H1 (cell line): ENCODE measurements around the gene CACNA1D. TPM values are rescaled to one million over a fixed set of nuclear protein-coding genes. Genes with fewer than 3 reads are reported as not detected.

Source experiments
- CTCF ChIA-PET: fragments of 300-600 bp; sonication (Branson Sonifier 250); formaldehyde crosslinking; loops from one replicate; lab custom pipeline; 2021; ENCODE audit not compliant: partially characterized antibody; lab: Charles Lee
- POLR2A ChIA-PET: fragments of 300-600 bp; sonication (Branson Sonifier 250); formaldehyde crosslinking; loops from one replicate; lab custom pipeline; 2021; ENCODE audit warnings: inconsistent platforms; ENCODE audit not compliant: partially characterized antibody; lab: Charles Lee
- DNase-seq, 2 experiments: peaks; one replicate each; pipeline versions ENCODE4 v3.0.0 to v3.0.0-alpha.2; 2010 to 2022; ENCODE audit warnings: low spot score in 2 of 2, low read depth in 1 of 2, mixed read lengths in 1 of 2
- FAIRE-seq: peaks from 2 replicates; lab custom pipeline; 2011; peaks lifted over from hg19 to GRCh38; lab: Jason Lieb, UNC
- H2AFZ ChIP-seq: 2 replicates; pipeline ENCODE4 v1.8.1; 2012; ENCODE audit warnings: low read length, inconsistent platforms
- H2AK5ac ChIP-seq: 2 replicates; pipeline ENCODE4 v1.6.1; 2013; ENCODE audit warnings: low read depth, low read length
- H2BK120ac ChIP-seq: replicated peaks from 2 replicates; pipeline ENCODE3; 2013; ENCODE audit warnings: low read depth, low read length, inconsistent platforms
- H2BK12ac ChIP-seq: 2 replicates; pipeline ENCODE4 v1.6.1; 2013; ENCODE audit warnings: low read depth, low read length
- H2BK15ac ChIP-seq: 2 replicates; pipeline ENCODE4 v1.6.1; 2013; ENCODE audit warnings: low read length
- H2BK20ac ChIP-seq: 2 replicates; pipeline ENCODE4 v1.6.1; 2013; ENCODE audit warnings: low read length
- H2BK5ac ChIP-seq: 2 replicates; pipeline ENCODE4 v1.6.1; 2013; ENCODE audit warnings: low read depth, low read length
- H3K14ac ChIP-seq: 2 replicates; pipeline ENCODE4 v1.6.1; 2013; ENCODE audit warnings: inconsistent platforms; ENCODE audit not compliant: insufficient read length
- H3K18ac ChIP-seq: 2 replicates; pipeline ENCODE4 v1.6.1; 2013; ENCODE audit warnings: low read length; ENCODE audit errors: extremely low read depth
- H3K23ac ChIP-seq: 2 replicates; pipeline ENCODE4 v1.6.1; 2013; ENCODE audit warnings: inconsistent platforms; ENCODE audit not compliant: insufficient read length
- H3K23me2 ChIP-seq: 2 replicates; pipeline ENCODE4 v1.6.1; 2013; ENCODE audit warnings: low read depth, low read length
- H3K27ac ChIP-seq: 2 replicates; pipeline ENCODE4 v1.6.1; 2011; ENCODE audit warnings: low read depth, low read length, inconsistent platforms
- H3K27me3 ChIP-seq, 4 experiments: replicated peaks in 1 of 4; 1 replicate in 1 of 4; 2 replicates in 3 of 4; pipeline versions ENCODE4 v1.6.1 to v1.8.1; 2011 to 2013; ENCODE audit warnings: low read length in 3 of 4, mild to moderate bottlenecking in 3 of 4, inconsistent platforms in 2 of 4, mixed read lengths in 2 of 4, moderate library complexity in 1 of 4; ENCODE audit not compliant: control insufficient read depth in 3 of 4, insufficient read depth in 3 of 4; ENCODE audit errors: extremely low read depth in 1 of 4
- H3K36me3 ChIP-seq, 4 experiments: 2 replicates each; pipeline versions ENCODE4 v1.6.1 to v1.8.1; 2011 to 2013; ENCODE audit warnings: mild to moderate bottlenecking in 4 of 4, low read length in 3 of 4, moderate library complexity in 2 of 4, control low read depth in 1 of 4, inconsistent platforms in 1 of 4; ENCODE audit not compliant: insufficient read depth in 4 of 4, control insufficient read depth in 2 of 4
- H3K4ac ChIP-seq: replicated peaks from 2 replicates; pipeline ENCODE3; 2013; ENCODE audit warnings: low read length, low read depth, mixed read lengths, inconsistent platforms; ENCODE audit not compliant: insufficient read length
- H3K4me1 ChIP-seq, 4 experiments: replicated peaks in 1 of 4; 1 replicate in 1 of 4; 2 replicates in 3 of 4; pipeline versions ENCODE4 v1.6.1 to v1.8.1; 2011 to 2013; ENCODE audit warnings: low read length in 3 of 4, inconsistent platforms in 2 of 4, mixed read lengths in 1 of 4; ENCODE audit not compliant: insufficient read depth in 4 of 4, control insufficient read depth in 3 of 4
- H3K4me2 ChIP-seq, 2 experiments: 2 replicates each; pipeline versions ENCODE4 v1.6.1 to v1.8.1; 2011 to 2013; ENCODE audit warnings: low read depth in 2 of 2, low read length in 2 of 2, control low read depth in 1 of 2, inconsistent platforms in 1 of 2, mild to moderate bottlenecking in 1 of 2; ENCODE audit not compliant: insufficient read depth in 1 of 2
- H3K4me3 ChIP-seq, 4 experiments: fragments of 200-600, 300-600 bp in 1 of 4; sonication (generic), shearing (Covaris generic), sonication (Bioruptor Twin) in 1 of 4; 2 replicates each; pipeline versions ENCODE4 v1.5.1 to v1.8.1; 2011 to 2016; ENCODE audit warnings: low read length in 4 of 4, low read depth in 3 of 4, control low read depth in 2 of 4, inconsistent platforms in 2 of 4, mild to moderate bottlenecking in 2 of 4, mixed read lengths in 1 of 4, moderate library complexity in 1 of 4; ENCODE audit not compliant: insufficient read depth in 2 of 4; ENCODE audit errors: extremely low read depth in 1 of 4
- H3K56ac ChIP-seq: replicated peaks from 2 replicates; pipeline ENCODE3; 2013; ENCODE audit warnings: low read depth, mild to moderate bottlenecking, mixed read lengths, low read length, inconsistent platforms; ENCODE audit not compliant: insufficient read length
- H3K79me1 ChIP-seq: 2 replicates; pipeline ENCODE4 v1.6.1; 2013; ENCODE audit warnings: low read depth, low read length, control low read depth
- H3K79me2 ChIP-seq, 2 experiments: 2 replicates each; pipeline versions ENCODE4 v1.6.1 to v1.8.1; 2012 to 2013; ENCODE audit warnings: low read length in 2 of 2, mild to moderate bottlenecking in 2 of 2, inconsistent platforms in 1 of 2; ENCODE audit not compliant: insufficient read depth in 2 of 2, control insufficient read depth in 1 of 2
- H3K9ac ChIP-seq, 4 experiments: replicated peaks in 1 of 4; 1 replicate in 1 of 4; 2 replicates in 3 of 4; pipeline versions ENCODE4 v1.6.1 to v1.8.1; 2011 to 2013; ENCODE audit warnings: low read depth in 3 of 4, low read length in 3 of 4, control low read depth in 2 of 4, mild to moderate bottlenecking in 2 of 4, moderate library complexity in 2 of 4, inconsistent platforms in 1 of 4; ENCODE audit errors: extremely low read depth in 1 of 4
- H3K9me3 ChIP-seq, 2 experiments: 2 replicates each; pipeline versions ENCODE4 v1.6.1 to v1.8.1; 2012 to 2013; ENCODE audit warnings: mild to moderate bottlenecking in 2 of 2, moderate library complexity in 2 of 2, control low read depth in 1 of 2, inconsistent platforms in 1 of 2, low read depth in 1 of 2, low read length in 1 of 2, mixed read lengths in 1 of 2; ENCODE audit not compliant: insufficient read depth in 2 of 2
- H4K20me1 ChIP-seq, 2 experiments: replicated peaks in 1 of 2; 2 replicates each; pipeline versions ENCODE3 to v1.8.1; 2011 to 2013; ENCODE audit warnings: inconsistent platforms in 2 of 2, low read length in 2 of 2, mild to moderate bottlenecking in 1 of 2; ENCODE audit not compliant: insufficient read depth in 2 of 2, control insufficient read depth in 1 of 2
- H4K5ac ChIP-seq: 2 replicates; pipeline ENCODE4 v1.6.1; 2013; ENCODE audit warnings: low read length, low read depth, mixed read lengths, inconsistent platforms; ENCODE audit not compliant: insufficient read length
- H4K8ac ChIP-seq: 2 replicates; pipeline ENCODE4 v1.8.0; 2013; ENCODE audit warnings: mild to moderate bottlenecking, moderate library complexity, low read length, inconsistent platforms; ENCODE audit not compliant: insufficient read depth; ENCODE audit errors: extremely low read depth
- H4K91ac ChIP-seq: replicated peaks from 2 replicates; pipeline ENCODE3; 2013; ENCODE audit warnings: low read length, mixed read lengths, inconsistent platforms; ENCODE audit not compliant: insufficient read length
- ASH2L ChIP-seq: fragments of 200-600, 300-600 bp; sonication (generic); IDR thresholded peaks from one replicate; pipeline ENCODE4 v1.7.1; 2017; ENCODE audit warnings: low read length
- CEBPB ChIP-seq: IDR thresholded peaks from 2 replicates; pipeline ENCODE4 v1.6.1; 2012; ENCODE audit warnings: low read depth, low read length
- CHD2 ChIP-seq: IDR thresholded peaks from 2 replicates; pipeline ENCODE4 v1.6.1; 2012; ENCODE audit warnings: low read length, improper control_type of control experiment
- HDAC2 ChIP-seq, 2 experiments: fragments of 300-600 bp in 1 of 2; sonication (generic) in 1 of 2; IDR thresholded peaks; 2 replicates each; pipeline ENCODE4 v1.6.1; 2011 to 2012; ENCODE audit warnings: low read depth in 2 of 2, low read length in 2 of 2, mild to moderate bottlenecking in 2 of 2, moderate library complexity in 2 of 2, borderline replicate concordance in 1 of 2, inconsistent platforms in 1 of 2
- JUND ChIP-seq: IDR thresholded peaks from 2 replicates; pipeline ENCODE4 v1.6.1; 2011; ENCODE audit warnings: mild to moderate bottlenecking, improper control_type of control experiment, low read length
- MAFK ChIP-seq: IDR thresholded peaks from 2 replicates; pipeline ENCODE4 v1.6.1; 2012; ENCODE audit warnings: low read depth, mild to moderate bottlenecking, improper control_type of control experiment, low read length
- NRF1 ChIP-seq: IDR thresholded peaks from 2 replicates; pipeline ENCODE4 v1.6.1; 2011; ENCODE audit warnings: mild to moderate bottlenecking, low read depth, low read length, improper control_type of control experiment
- RAD21 ChIP-seq, 2 experiments: IDR thresholded peaks in 1 of 2; conservative IDR thresholded peaks in 1 of 2; 2 replicates each; pipeline ENCODE4 v1.6.1; 2011; ENCODE audit warnings: low read depth in 2 of 2, low read length in 2 of 2, improper control_type of control experiment in 1 of 2, inconsistent platforms in 1 of 2, mild to moderate bottlenecking in 1 of 2, moderate library complexity in 1 of 2
- RFX5 ChIP-seq: IDR thresholded peaks from 2 replicates; pipeline ENCODE4 v1.6.1; 2011; ENCODE audit warnings: low read depth, low read length, improper control_type of control experiment, borderline replicate concordance
- SP1 ChIP-seq: IDR thresholded peaks from 2 replicates; pipeline ENCODE4 v1.6.1; 2011; ENCODE audit warnings: low read depth, low read length
- SP4 ChIP-seq: IDR thresholded peaks from 2 replicates; pipeline ENCODE4 v1.6.1; 2012; ENCODE audit warnings: low read length, inconsistent platforms
- TBP ChIP-seq: IDR thresholded peaks from 2 replicates; pipeline ENCODE4 v1.6.1; 2011; ENCODE audit warnings: low read depth, low read length, improper control_type of control experiment
- WGBS, 2 experiments: shearing (Covaris generic) in 1 of 2; methylation state at CpG; one replicate each; pipeline versions ENCODE4 v1.1.6 to v1.1.7; 2013 to 2015; ENCODE audit warnings: low lambda C conversion rate in 2 of 2, mixed read lengths in 2 of 2, inconsistent platforms in 1 of 2, low coverage in 1 of 2, missing lambda C conversion rate in 1 of 2; ENCODE audit not compliant: insufficient replicate concordance in 2 of 2, insufficient coverage in 1 of 2, insufficient read length in 1 of 2; ENCODE audit errors: extremely low coverage in 1 of 2, missing lambda C conversion rate in 1 of 2; 5-methylcytosine and 5-hydroxymethylcytosine counted together
- polyA plus RNA-seq, 7 experiments: library from polyadenylated mRNA; depleted of rRNA in 3 of 7; stranded (reverse) in 5 of 7; unstranded in 2 of 7; fragments of >200 nt in 5 of 7; fragments of 200-250 nt in 2 of 7; gene quantifications; 1 replicate in 5 of 7; 2 replicates in 1 of 7; 4 replicates in 1 of 7; pipeline versions ENCODE4 v1.2.1 to v1.2.3, GENCODE V29; 2011 to 2013; ENCODE audit warnings: missing spikeins in 2 of 7, mixed read lengths in 2 of 7
- total RNA-seq: library from RNA; stranded (reverse); fragmentation: NEBNext Ultra II Directional; extraction: Animal tissue kit (Norgen Biotek cat#: 25700); gene quantifications from 2 replicates; pipeline ENCODE4 v1.2.1, GENCODE V29; 2021

CACNA1D gene
- total and polyA plus RNA-seq, 2 of the 8 experiments (the other 6 are each of a cell fraction or from before 2014, with no cell fraction given), result 2.0 to 2.9 TPM

DNA sequence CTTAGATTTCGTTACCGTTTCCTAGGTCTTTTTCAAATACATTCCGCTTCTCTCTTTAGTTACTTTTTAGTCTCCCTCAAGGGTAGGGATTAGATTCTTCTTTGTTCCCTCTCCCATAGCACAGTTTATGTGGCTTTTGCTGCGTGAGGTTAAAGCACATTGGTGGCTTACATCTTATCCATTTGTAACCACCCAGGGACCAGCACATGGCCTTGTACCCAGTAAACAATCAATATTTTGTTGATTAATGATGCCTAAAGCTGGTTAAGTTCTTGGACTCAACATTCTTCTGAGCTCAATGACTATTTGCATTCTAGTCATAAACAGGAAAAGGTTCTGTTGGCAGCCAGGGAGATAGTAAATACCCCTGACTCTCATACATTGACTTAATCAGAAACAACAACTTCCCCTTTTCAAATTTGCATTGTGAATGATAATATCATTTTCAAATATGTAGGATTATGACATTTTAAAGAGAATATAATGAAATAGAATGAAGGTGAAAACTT is 60.2 kb downstream of the CACNA1D start:
- TF ChIP-seq MAFK (no peak), ASH2L (no peak), NRF1 (no peak), SP1 (no peak), CHD2 (no peak), HDAC2 (IDR thresholded peaks at IDR 0.05; ENCODE audit: borderline replicate concordance in 1 of 2, low read depth in 2 of 2, low read length in 2 of 2) (no peak), CEBPB (no peak), TBP (no peak), RFX5 (no peak), JUND (no peak), RAD21 (IDR thresholded peaks at IDR 0.05 in 1 of 2, conservative IDR thresholded peaks at IDR 0.05 in 1 of 2; ENCODE audit: low read depth in 2 of 2, low read length in 2 of 2) (no peak), SP4 (no peak)
- no peak overlapping the region for H3K14ac ChIP-seq
- H3K4me3 ChIP-seq, result no peak overlapping the region
- DNase-seq (no peak), FAIRE-seq (no peak)
- no peak overlapping the region for H3K4ac ChIP-seq
- H3K9me3 ChIP-seq, result no peaks in the 10 kb centered on the region
- H4K5ac ChIP-seq, result no peak overlapping the region
- H4K91ac ChIP-seq, result no peak overlapping the region
- no peak overlapping the region for H3K4me2 ChIP-seq
- no peak overlapping the region for H2BK12ac ChIP-seq
- POLR2A ChIA-PET, result no interaction called here
- no peak overlapping the region for H3K18ac ChIP-seq
- H2AFZ ChIP-seq, result no peak overlapping the region
- H3K79me1 ChIP-seq, result no peaks in the 10 kb centered on the region
- H2BK15ac ChIP-seq, result no peak overlapping the region
- H3K27me3 ChIP-seq, result no peaks in the 10 kb centered on the region
- no peak overlapping the region for H2BK120ac ChIP-seq
- CTCF ChIA-PET, result interaction anchor here (0.6 to 1.0 kb wide), 2 partner anchors 41 to 170 kb away, joined by 3 read pairs; no protein-coding TSS in a partner anchor
- H3K27ac ChIP-seq, result no peak overlapping the region
- H3K56ac ChIP-seq, result no peak overlapping the region
- H4K20me1 ChIP-seq, result no peaks in the 10 kb centered on the region
- WGBS, 2 experiments, result 87% methylated on average over 4 of the region's 4 CpGs; no CpG with 5 or more reads in 1 of the 2 experiments
- H3K9ac ChIP-seq, result no peak overlapping the region
- no peak overlapping the region for H2AK5ac ChIP-seq
- H2BK20ac ChIP-seq, result no peak overlapping the region
- H3K23me2 ChIP-seq, result no peaks in the 10 kb centered on the region
- peaks cover 0 to 3% (median 0%) of the 10 kb centered on the region in 4 experiments; a peak in 3 of 7 replicates for H3K4me1 ChIP-seq
- H3K79me2 ChIP-seq, result no peaks in the 10 kb centered on the region
- no peak overlapping the region for H2BK5ac ChIP-seq
- no peak overlapping the region for H4K8ac ChIP-seq
- no peak overlapping the region for H3K23ac ChIP-seq
- no peaks in the 10 kb centered on the region for H3K36me3 ChIP-seq
